ENCODE measurements around the gene ST3GAL2. TPM values are rescaled to one million over a fixed set of nuclear protein-coding genes. Genes with fewer than 3 reads are reported as not detected.
"Not testable (repeated sequence)": the region's sequence is repeated elsewhere in the genome, so short reads cannot be mapped to it uniquely, and the experiment has no call there.

The ST3GAL2 gene
- total RNA-seq, 1 experiment from 2014 or later: 49.4 TPM

GRCh38 chr16:70370924-70371323 lies 68.0 kb downstream of the ST3GAL2 start:
- POLR2A ChIA-PET: no interaction called here

DNA sequence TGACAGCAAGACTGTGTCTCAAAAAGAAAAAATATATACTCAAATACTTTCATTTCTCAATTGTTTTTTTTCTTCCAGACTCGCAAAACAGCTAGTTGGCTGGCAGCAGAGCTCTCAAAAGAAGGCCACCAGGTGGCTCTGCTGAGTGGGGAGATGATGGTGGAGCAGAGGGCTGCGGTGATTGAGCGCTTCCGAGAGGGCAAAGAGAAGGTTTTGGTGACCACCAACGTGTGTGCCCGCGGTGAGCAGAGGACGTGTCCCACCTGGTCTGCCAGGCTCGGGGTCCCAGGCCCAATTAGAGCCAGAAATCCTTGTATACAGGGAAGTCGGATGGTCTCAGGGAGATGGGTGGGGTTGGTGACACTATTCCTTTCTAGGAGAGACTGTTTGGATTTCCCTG lies 68.8 kb downstream of the ST3GAL2 start:
- peaks cover 58% of the 10 kb centered on the region for H3K36me3 Mint-ChIP-seq
- not testable (repeated sequence) for H3K27me3 Mint-ChIP-seq (ENCODE audit: low read depth); H3K4me3 Mint-ChIP-seq; H3K4me1 Mint-ChIP-seq; H3K27ac Mint-ChIP-seq; H3K9me3 Mint-ChIP-seq
- DNase-seq (ENCODE audit: low spot score) (peak; percentile 44), ATAC-seq (peak; percentile 82)
- TF ChIP-seq, protein P1, sequence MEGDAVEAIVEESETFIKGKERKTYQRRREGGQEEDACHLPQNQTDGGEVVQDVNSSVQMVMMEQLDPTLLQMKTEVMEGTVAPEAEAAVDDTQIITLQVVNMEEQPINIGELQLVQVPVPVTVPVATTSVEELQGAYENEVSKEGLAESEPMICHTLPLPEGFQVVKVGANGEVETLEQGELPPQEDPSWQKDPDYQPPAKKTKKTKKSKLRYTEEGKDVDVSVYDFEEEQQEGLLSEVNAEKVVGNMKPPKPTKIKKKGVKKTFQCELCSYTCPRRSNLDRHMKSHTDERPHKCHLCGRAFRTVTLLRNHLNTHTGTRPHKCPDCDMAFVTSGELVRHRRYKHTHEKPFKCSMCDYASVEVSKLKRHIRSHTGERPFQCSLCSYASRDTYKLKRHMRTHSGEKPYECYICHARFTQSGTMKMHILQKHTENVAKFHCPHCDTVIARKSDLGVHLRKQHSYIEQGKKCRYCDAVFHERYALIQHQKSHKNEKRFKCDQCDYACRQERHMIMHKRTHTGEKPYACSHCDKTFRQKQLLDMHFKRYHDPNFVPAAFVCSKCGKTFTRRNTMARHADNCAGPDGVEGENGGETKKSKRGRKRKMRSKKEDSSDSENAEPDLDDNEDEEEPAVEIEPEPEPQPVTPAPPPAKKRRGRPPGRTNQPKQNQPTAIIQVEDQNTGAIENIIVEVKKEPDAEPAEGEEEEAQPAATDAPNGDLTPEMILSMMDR (IDR thresholded peaks at IDR 0.05): peak; percentile 30; the same call in 1 of the 2 replicates
- CTCF ChIA-PET: interaction anchor here (0.5 to 1.6 kb wide), 15 partner anchors 10 to 401 kb away, joined by 3 to 21 read pairs (median 4); partner anchors contain the start of gene DDX19A
- POLR2A ChIA-PET: interaction anchor here (0.7 kb wide), 1 partner anchor 10 kb away, joined by 3 read pairs; no protein-coding TSS in a partner anchor

More at GRCh38 chr16:70370924-70371323, 68.0 kb downstream of the ST3GAL2 start:
- H3K27ac Mint-ChIP-seq: no peak overlapping the region
- TF ChIP-seq GTF2I (CRISPR knock-in tag; conservative IDR thresholded peaks at IDR 0.05) (no peak), ELF4 (CRISPR knock-in tag; IDR thresholded peaks at IDR 0.05; ENCODE audit: low read depth) (no peak), SOX15 (CRISPR knock-in tag; IDR thresholded peaks at IDR 0.05) (no peak), MYBL2 (CRISPR knock-in tag; IDR thresholded peaks at IDR 0.05) (no peak), KAT7 (CRISPR knock-in tag; IDR thresholded peaks at IDR 0.05; ENCODE audit: borderline replicate concordance) (no peak), ZSCAN18 (CRISPR knock-in tag; IDR thresholded peaks at IDR 0.05) (no peak), ZNF423 (CRISPR knock-in tag; IDR thresholded peaks at IDR 0.05) (no peak), SP1 (CRISPR knock-in tag; conservative IDR thresholded peaks at IDR 0.05) (no peak)
- TF ChIP-seq, protein P2, sequence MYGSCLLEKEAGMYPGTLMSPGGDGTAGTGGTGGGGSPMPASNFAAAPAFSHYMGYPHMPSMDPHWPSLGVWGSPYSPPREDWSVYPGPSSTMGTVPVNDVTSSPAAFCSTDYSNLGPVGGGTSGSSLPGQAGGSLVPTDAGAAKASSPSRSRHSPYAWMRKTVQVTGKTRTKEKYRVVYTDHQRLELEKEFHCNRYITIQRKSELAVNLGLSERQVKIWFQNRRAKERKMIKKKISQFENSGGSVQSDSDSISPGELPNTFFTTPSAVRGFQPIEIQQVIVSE (CRISPR knock-in tag; IDR thresholded peaks at IDR 0.05; ENCODE audit: borderline replicate concordance): no peak
- TF ChIP-seq, protein P3, sequence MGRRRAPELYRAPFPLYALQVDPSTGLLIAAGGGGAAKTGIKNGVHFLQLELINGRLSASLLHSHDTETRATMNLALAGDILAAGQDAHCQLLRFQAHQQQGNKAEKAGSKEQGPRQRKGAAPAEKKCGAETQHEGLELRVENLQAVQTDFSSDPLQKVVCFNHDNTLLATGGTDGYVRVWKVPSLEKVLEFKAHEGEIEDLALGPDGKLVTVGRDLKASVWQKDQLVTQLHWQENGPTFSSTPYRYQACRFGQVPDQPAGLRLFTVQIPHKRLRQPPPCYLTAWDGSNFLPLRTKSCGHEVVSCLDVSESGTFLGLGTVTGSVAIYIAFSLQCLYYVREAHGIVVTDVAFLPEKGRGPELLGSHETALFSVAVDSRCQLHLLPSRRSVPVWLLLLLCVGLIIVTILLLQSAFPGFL (CRISPR knock-in tag; IDR thresholded peaks at IDR 0.05; ENCODE audit: borderline replicate concordance): no peak
- no peaks in the 10 kb centered on the region for H3K4me1 Mint-ChIP-seq
- no peaks in the 10 kb centered on the region for H3K9me3 Mint-ChIP-seq
- no peaks in the 10 kb centered on the region for H3K27me3 Mint-ChIP-seq (ENCODE audit: low read depth)
- ATAC-seq (no peak), DNase-seq (ENCODE audit: low spot score) (no peak)
- H3K4me3 Mint-ChIP-seq: no peak overlapping the region
- peaks cover 54% of the 10 kb centered on the region for H3K36me3 Mint-ChIP-seq
- CTCF ChIA-PET: interaction anchor here (1.1 kb wide), 1 partner anchor 31 kb away, joined by 6 read pairs; no protein-coding TSS in a partner anchor

DNA sequence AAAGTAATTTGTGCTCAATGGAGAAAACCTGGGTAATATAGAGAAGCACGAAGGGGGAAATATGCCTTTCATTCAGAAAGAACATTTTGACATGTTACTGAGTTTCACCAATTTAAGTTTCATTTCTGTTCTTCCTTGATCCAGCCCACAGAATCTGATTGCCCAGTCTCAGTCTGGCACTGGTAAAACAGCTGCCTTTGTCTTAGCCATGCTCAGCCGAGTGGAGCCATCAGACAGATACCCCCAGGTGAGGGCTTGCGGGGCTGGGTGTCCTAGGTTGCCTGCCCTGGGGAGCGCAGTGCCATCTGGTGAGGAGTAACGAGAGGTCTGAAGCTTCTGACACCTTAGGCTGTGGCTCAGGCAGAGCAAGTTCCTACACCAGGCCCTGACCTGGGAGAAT lies 74.5 kb downstream of the ST3GAL2 start:
- no peaks in the 10 kb centered on the region for H3K4me1 Mint-ChIP-seq
- no peaks in the 10 kb centered on the region for H3K27me3 Mint-ChIP-seq (ENCODE audit: low read depth)
- no peak overlapping the region for H3K27ac Mint-ChIP-seq
- no peak for TF ChIP-seq MLX (CRISPR knock-in tag; IDR thresholded peaks at IDR 0.05)
- TF ChIP-seq CBFB (CRISPR knock-in tag; IDR thresholded peaks at IDR 0.05; ENCODE audit: low read depth): no peak
- TF ChIP-seq E2F4 (CRISPR knock-in tag; IDR thresholded peaks at IDR 0.05; ENCODE audit: borderline replicate concordance, low read depth): no peak
- no peak for TF ChIP-seq AR (CRISPR knock-in tag; IDR thresholded peaks at IDR 0.05)
- no peak for TF ChIP-seq MYBL2 (CRISPR knock-in tag; IDR thresholded peaks at IDR 0.05)
- no peak for TF ChIP-seq GABPB1 (CRISPR knock-in tag; IDR thresholded peaks at IDR 0.05)
- ChIA-PET CTCF (no interaction called here), POLR2A (no interaction called here)
- peaks cover 50% of the 10 kb centered on the region for H3K36me3 Mint-ChIP-seq
- H3K9me3 Mint-ChIP-seq: no peaks in the 10 kb centered on the region
- ATAC-seq (peak; percentile 41), DNase-seq (ENCODE audit: low spot score) (no peak)
- no peak overlapping the region for H3K4me3 Mint-ChIP-seq

All from WTC11 (cell line).